ENCODE measurements around the gene SH2D1B. TPM values are rescaled to one million over a fixed set of nuclear protein-coding genes. Genes with fewer than 3 reads are reported as not detected.

SH2D1B gene
- total and polyA plus RNA-seq, 2 donors (not counting 1 experiment from before 2014, with no cell fraction given): 0.15 TPM

GRCh38 chr1:162381383-162381782, 30.6 kb downstream of the SH2D1B start, which contains the start of gene C1orf226:
C1orf226 (plus strand) TSS chr1:162381728; CDS start chr1:162381902, 174 bp downstream.
- Histone ChIP-seq H2AFZ (ENCODE audit: insufficient read depth, low read depth, low read length, poor library complexity, severe bottlenecking) (no peak within 1 kb of the TSS), H3K4me3 (ENCODE audit: control extremely low read depth in 1 of 5, extremely low read depth in 1 of 5, insufficient read depth in 1 of 5, low read depth in 2 of 5, low read length in 4 of 5) (no peak within 1 kb of the TSS), H3K27me3 (replicated peaks in 1 of 4; ENCODE audit: control extremely low read depth in 1 of 4, control insufficient read depth in 3 of 4, insufficient read depth in 4 of 4, low read length in 3 of 4) (no peaks in the 10 kb centered on the region), H3K79me2 (ENCODE audit: control insufficient read depth, insufficient read depth, low read length) (no peaks in the 10 kb centered on the region), H3K9ac (ENCODE audit: low read length) (no peak within 1 kb of the TSS), H3K27ac (ENCODE audit: low read length in 2 of 2) (no peak within 1 kb of the TSS), H3K9me3 (ENCODE audit: control extremely low read depth in 1 of 3, control insufficient read depth in 2 of 3, insufficient read depth in 1 of 3, low read length in 2 of 3) (no peaks in the 10 kb centered on the region), H4K20me1 (ENCODE audit: control insufficient read depth, insufficient read depth, low read length, poor library complexity, severe bottlenecking) (no peaks in the 10 kb centered on the region), H3K36me3 (replicated peaks in 1 of 2; ENCODE audit: control extremely low read depth in 1 of 2, control insufficient read depth in 1 of 2, extremely low read depth in 1 of 2, insufficient read depth in 2 of 2, low read length in 1 of 2) (no peaks in the 10 kb centered on the region), H3K4me2 (replicated peaks; ENCODE audit: low read depth, low read length, poor library complexity, severe bottlenecking) (no peak within 1 kb of the TSS), H3K4me1 (ENCODE audit: control insufficient read depth in 2 of 2, insufficient read depth in 2 of 2, low read length in 2 of 2) (no peaks in the 10 kb centered on the region)
- WGBS (ENCODE audit: insufficient coverage): 83% methylated on average over 3 of the region's 3 CpGs
- no peak within 1 kb of the TSS for H3K4me3 Mint-ChIP-seq
- no peak for TF ChIP-seq EZH2 (IDR thresholded peaks at IDR 0.05; ENCODE audit: borderline replicate concordance, insufficient read depth, low read depth, low read length, poor library complexity, severe bottlenecking)
- TF ChIP-seq, protein P1, sequence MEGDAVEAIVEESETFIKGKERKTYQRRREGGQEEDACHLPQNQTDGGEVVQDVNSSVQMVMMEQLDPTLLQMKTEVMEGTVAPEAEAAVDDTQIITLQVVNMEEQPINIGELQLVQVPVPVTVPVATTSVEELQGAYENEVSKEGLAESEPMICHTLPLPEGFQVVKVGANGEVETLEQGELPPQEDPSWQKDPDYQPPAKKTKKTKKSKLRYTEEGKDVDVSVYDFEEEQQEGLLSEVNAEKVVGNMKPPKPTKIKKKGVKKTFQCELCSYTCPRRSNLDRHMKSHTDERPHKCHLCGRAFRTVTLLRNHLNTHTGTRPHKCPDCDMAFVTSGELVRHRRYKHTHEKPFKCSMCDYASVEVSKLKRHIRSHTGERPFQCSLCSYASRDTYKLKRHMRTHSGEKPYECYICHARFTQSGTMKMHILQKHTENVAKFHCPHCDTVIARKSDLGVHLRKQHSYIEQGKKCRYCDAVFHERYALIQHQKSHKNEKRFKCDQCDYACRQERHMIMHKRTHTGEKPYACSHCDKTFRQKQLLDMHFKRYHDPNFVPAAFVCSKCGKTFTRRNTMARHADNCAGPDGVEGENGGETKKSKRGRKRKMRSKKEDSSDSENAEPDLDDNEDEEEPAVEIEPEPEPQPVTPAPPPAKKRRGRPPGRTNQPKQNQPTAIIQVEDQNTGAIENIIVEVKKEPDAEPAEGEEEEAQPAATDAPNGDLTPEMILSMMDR (IDR thresholded peaks at IDR 0.05): no peak
- no peaks in the 10 kb centered on the region for H3K4me1 Mint-ChIP-seq
- H3K9me3 Mint-ChIP-seq (ENCODE audit: insufficient read depth): no peaks in the 10 kb centered on the region
- H3K27ac Mint-ChIP-seq: no peak within 1 kb of the TSS
- POLR2A ChIA-PET: no interaction called here
- no peaks in the 10 kb centered on the region for H3K27me3 Mint-ChIP-seq
- no peak for DNase-seq
- intact Hi-C loops (cut with micrococcal nuclease): no loop called here
- CTCF ChIA-PET: no interaction called here
- no peak for ATAC-seq (ENCODE audit: low read depth)

- H3K4me1 Mint-ChIP-seq: no peaks in the 10 kb centered on the region
- Histone ChIP-seq H3K36me3 (replicated peaks in 1 of 2; ENCODE audit: control extremely low read depth in 1 of 2, control insufficient read depth in 1 of 2, extremely low read depth in 1 of 2, insufficient read depth in 2 of 2, low read length in 1 of 2) (no peaks in the 10 kb centered on the region), H4K20me1 (ENCODE audit: control insufficient read depth, insufficient read depth, low read length, poor library complexity, severe bottlenecking) (no peaks in the 10 kb centered on the region), H3K4me1 (ENCODE audit: control insufficient read depth in 2 of 2, insufficient read depth in 2 of 2, low read length in 2 of 2) (no peaks in the 10 kb centered on the region), H3K9me3 (ENCODE audit: control extremely low read depth in 1 of 3, control insufficient read depth in 2 of 3, insufficient read depth in 1 of 3, low read length in 2 of 3) (no peaks in the 10 kb centered on the region), H3K4me3 (ENCODE audit: control extremely low read depth in 1 of 5, extremely low read depth in 1 of 5, insufficient read depth in 1 of 5, low read depth in 2 of 5, low read length in 4 of 5) (no peak overlapping the region), H3K27me3 (replicated peaks in 1 of 4; ENCODE audit: control extremely low read depth in 1 of 4, control insufficient read depth in 3 of 4, insufficient read depth in 4 of 4, low read length in 3 of 4) (no peaks in the 10 kb centered on the region), H3K79me2 (ENCODE audit: control insufficient read depth, insufficient read depth, low read length) (no peaks in the 10 kb centered on the region), H3K4me2 (replicated peaks; ENCODE audit: low read depth, low read length, poor library complexity, severe bottlenecking) (no peak overlapping the region), H3K27ac (ENCODE audit: low read length in 2 of 2) (no peak overlapping the region), H3K9ac (ENCODE audit: low read length) (no peak overlapping the region), H2AFZ (ENCODE audit: insufficient read depth, low read depth, low read length, poor library complexity, severe bottlenecking) (no peak overlapping the region)
- CTCF ChIA-PET: no interaction called here
- DNase-seq: no peak
- ATAC-seq (ENCODE audit: low read depth): no peak
- no peaks in the 10 kb centered on the region for H3K9me3 Mint-ChIP-seq (ENCODE audit: insufficient read depth)
- TF ChIP-seq, protein P1 (IDR thresholded peaks at IDR 0.05): no peak
- no peak for TF ChIP-seq EZH2 (IDR thresholded peaks at IDR 0.05; ENCODE audit: borderline replicate concordance, insufficient read depth, low read depth, low read length, poor library complexity, severe bottlenecking)
- POLR2A ChIA-PET: no interaction called here
- no peaks in the 10 kb centered on the region for H3K27me3 Mint-ChIP-seq
- H3K27ac Mint-ChIP-seq: no peak overlapping the region
- intact Hi-C loops (cut with micrococcal nuclease): no loop called here
- 90% methylated on average over 1 of the region's 6 CpGs for WGBS (ENCODE audit: insufficient coverage)
- no peak overlapping the region for H3K4me3 Mint-ChIP-seq
Measured at GRCh38 chr1:162380061-162380846, 31.7 kb downstream of the SH2D1B start.

Measured in B cell (primary cell).